Measurements from ENCODE around the gene SCO2.

The SCO2 gene

DNA sequence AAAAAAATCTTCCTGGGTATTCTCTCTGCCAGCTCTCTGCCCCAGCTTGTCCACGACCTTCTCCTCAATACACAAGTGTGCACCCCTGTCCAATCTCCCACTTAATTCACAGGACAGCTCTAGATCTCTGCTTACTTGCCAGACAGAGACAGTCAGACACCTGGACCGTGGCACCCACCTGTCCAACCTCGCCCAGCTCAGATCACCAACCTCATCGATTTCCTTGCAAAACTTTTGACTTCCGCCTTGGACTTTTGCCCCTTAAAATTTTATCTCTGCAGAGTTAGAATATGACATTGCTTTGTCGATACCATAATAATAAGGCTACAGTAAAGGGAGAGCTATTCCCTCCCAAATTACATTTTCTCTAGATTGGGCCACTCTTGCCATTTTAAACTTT, 28.3 kb downstream of the SCO2 start:
- Histone ChIP-seq H3K9me3 (ENCODE audit: low read length) (no peaks in the 10 kb centered on the region), H3K27ac (ENCODE audit: low read depth, low read length, poor library complexity, severe bottlenecking) (no peak overlapping the region), H3K9ac (ENCODE audit: low read length) (no peak overlapping the region), H3K79me2 (ENCODE audit: insufficient read depth, low read length) (no peaks in the 10 kb centered on the region), H3K4me2 (ENCODE audit: low read length) (no peak overlapping the region), H3F3A (ENCODE audit: insufficient read depth, low read length) (no peaks in the 10 kb centered on the region), H3K4me1 (ENCODE audit: insufficient read depth, low read length, severe bottlenecking) (peaks cover 11% of the 10 kb centered on the region), H3K27me3 (ENCODE audit: insufficient read depth, low read length) (no peaks in the 10 kb centered on the region), H3K4me3 (ENCODE audit: low read depth, low read length, poor library complexity, severe bottlenecking) (no peak overlapping the region), H3K36me3 (ENCODE audit: insufficient read depth, low read length) (no peaks in the 10 kb centered on the region), H3K9me2 (ENCODE audit: low read depth, low read length) (no peaks in the 10 kb centered on the region), H4K20me1 (ENCODE audit: insufficient read depth, low read length) (no peaks in the 10 kb centered on the region), H2AFZ (ENCODE audit: low read length) (no peak overlapping the region)
- no peak for TF ChIP-seq CTCF (IDR thresholded peaks at IDR 0.05; ENCODE audit: low read length)
- no peak for TF ChIP-seq EZH2 (IDR thresholded peaks at IDR 0.05; ENCODE audit: borderline replicate concordance, low read length)

DNA sequence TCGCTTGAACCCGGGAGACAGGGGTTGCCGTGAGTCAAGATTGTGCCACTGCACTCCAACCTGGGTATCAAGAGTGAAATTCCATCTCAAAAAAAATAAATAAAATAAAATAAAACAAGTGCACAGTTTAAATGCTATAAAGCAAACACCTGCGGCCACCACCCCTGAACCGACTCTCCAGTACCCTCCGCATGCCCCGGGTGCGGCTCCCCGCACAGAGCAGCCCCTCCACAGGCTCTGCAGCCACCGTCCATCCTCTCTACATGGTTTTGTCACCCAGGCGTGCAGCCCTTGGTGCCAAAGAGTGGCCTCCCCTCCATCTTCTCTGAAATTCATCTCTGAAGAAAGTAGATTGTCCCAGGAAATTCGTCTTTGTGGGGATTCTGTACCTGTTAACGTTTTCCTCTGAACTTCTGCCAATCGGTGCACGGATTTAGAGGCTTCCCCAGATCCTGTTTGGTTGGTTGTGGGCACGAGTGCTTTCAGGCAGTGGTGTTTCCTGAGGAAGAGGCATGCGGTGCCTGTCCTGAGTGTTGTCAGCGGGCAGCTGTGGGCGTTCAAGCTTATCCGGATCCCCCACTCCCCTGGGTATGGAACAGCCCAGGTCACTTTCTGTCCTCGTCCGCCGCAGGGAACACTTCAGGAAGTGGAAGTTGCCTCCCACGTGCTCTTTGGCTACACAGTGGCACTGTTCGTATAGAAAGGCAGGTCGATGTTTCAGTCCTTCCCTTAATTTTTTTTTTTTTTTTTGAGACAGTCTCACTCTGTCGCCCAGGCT, 34.7 kb downstream of the SCO2 start:
- Histone ChIP-seq H3K4me1 (ENCODE audit: insufficient read depth, low read length, severe bottlenecking) (peaks cover 18% of the 10 kb centered on the region), H3K36me3 (ENCODE audit: insufficient read depth, low read length) (no peaks in the 10 kb centered on the region), H3K79me2 (ENCODE audit: insufficient read depth, low read length) (no peaks in the 10 kb centered on the region), H2AFZ (ENCODE audit: low read length) (no peak overlapping the region), H3K9me3 (ENCODE audit: low read length) (no peaks in the 10 kb centered on the region), H3K9ac (ENCODE audit: low read length) (no peak overlapping the region), H3K4me2 (ENCODE audit: low read length) (no peak overlapping the region), H3K9me2 (ENCODE audit: low read depth, low read length) (no peaks in the 10 kb centered on the region), H3F3A (ENCODE audit: insufficient read depth, low read length) (no peaks in the 10 kb centered on the region), H3K27ac (ENCODE audit: low read depth, low read length, poor library complexity, severe bottlenecking) (no peak overlapping the region), H3K27me3 (ENCODE audit: insufficient read depth, low read length) (no peaks in the 10 kb centered on the region), H3K4me3 (ENCODE audit: low read depth, low read length, poor library complexity, severe bottlenecking) (no peak overlapping the region), H4K20me1 (ENCODE audit: insufficient read depth, low read length) (no peaks in the 10 kb centered on the region)
- TF ChIP-seq EZH2 (IDR thresholded peaks at IDR 0.05; ENCODE audit: borderline replicate concordance, low read length) (no peak), CTCF (IDR thresholded peaks at IDR 0.05; ENCODE audit: low read length) (no peak)

GRCh38 chr22:50489363-50490243, 35.8 kb downstream of the SCO2 start:
- peaks cover 19% of the 10 kb centered on the region for H3K4me1 ChIP-seq (ENCODE audit: insufficient read depth, low read length, severe bottlenecking)
- no peak for TF ChIP-seq EZH2 (IDR thresholded peaks at IDR 0.05; ENCODE audit: borderline replicate concordance, low read length)
- TF ChIP-seq CTCF (IDR thresholded peaks at IDR 0.05; ENCODE audit: low read length), result no peak
- no peaks in the 10 kb centered on the region for H3K79me2 ChIP-seq (ENCODE audit: insufficient read depth, low read length)
- no peaks in the 10 kb centered on the region for H3K9me2 ChIP-seq (ENCODE audit: low read depth, low read length)
- no peaks in the 10 kb centered on the region for H4K20me1 ChIP-seq (ENCODE audit: insufficient read depth, low read length)
- H3K9ac ChIP-seq (ENCODE audit: low read length), result no peak overlapping the region
- H3K27me3 ChIP-seq (ENCODE audit: insufficient read depth, low read length), result no peaks in the 10 kb centered on the region
- H3K4me2 ChIP-seq (ENCODE audit: low read length), result no peak overlapping the region
- no peaks in the 10 kb centered on the region for H3F3A ChIP-seq (ENCODE audit: insufficient read depth, low read length)
- no peaks in the 10 kb centered on the region for H3K9me3 ChIP-seq (ENCODE audit: low read length)
- no peak overlapping the region for H2AFZ ChIP-seq (ENCODE audit: low read length)
- H3K27ac ChIP-seq (ENCODE audit: low read depth, low read length, poor library complexity, severe bottlenecking), result no peak overlapping the region
- no peaks in the 10 kb centered on the region for H3K36me3 ChIP-seq (ENCODE audit: insufficient read depth, low read length)
- no peak overlapping the region for H3K4me3 ChIP-seq (ENCODE audit: low read depth, low read length, poor library complexity, severe bottlenecking)

All from OCI-LY1 (cell line).